Stimulated activated CD4-positive, alpha-beta T cell treated with anti-CD3 and anti-CD28 coated beads, Interleukin-2, amount 100 ng/mL, for 4 hours (primary cell): ENCODE data around the gene RNF19B.
"Not testable (repeated sequence)": the region's sequence is repeated elsewhere in the genome, so short reads cannot be mapped to it uniquely, and the experiment has no call there.

Source experiments
- DNase-seq: peaks from one replicate; pipeline ENCODE4 v3.0.0-alpha.2; 2020; ENCODE audit warnings: low read depth

Gene RNF19B, protein sequence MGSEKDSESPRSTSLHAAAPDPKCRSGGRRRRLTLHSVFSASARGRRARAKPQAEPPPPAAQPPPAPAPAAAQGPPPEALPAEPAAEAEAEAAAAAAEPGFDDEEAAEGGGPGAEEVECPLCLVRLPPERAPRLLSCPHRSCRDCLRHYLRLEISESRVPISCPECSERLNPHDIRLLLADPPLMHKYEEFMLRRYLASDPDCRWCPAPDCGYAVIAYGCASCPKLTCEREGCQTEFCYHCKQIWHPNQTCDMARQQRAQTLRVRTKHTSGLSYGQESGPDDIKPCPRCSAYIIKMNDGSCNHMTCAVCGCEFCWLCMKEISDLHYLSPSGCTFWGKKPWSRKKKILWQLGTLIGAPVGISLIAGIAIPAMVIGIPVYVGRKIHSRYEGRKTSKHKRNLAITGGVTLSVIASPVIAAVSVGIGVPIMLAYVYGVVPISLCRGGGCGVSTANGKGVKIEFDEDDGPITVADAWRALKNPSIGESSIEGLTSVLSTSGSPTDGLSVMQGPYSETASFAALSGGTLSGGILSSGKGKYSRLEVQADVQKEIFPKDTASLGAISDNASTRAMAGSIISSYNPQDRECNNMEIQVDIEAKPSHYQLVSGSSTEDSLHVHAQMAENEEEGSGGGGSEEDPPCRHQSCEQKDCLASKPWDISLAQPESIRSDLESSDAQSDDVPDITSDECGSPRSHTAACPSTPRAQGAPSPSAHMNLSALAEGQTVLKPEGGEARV

DNA sequence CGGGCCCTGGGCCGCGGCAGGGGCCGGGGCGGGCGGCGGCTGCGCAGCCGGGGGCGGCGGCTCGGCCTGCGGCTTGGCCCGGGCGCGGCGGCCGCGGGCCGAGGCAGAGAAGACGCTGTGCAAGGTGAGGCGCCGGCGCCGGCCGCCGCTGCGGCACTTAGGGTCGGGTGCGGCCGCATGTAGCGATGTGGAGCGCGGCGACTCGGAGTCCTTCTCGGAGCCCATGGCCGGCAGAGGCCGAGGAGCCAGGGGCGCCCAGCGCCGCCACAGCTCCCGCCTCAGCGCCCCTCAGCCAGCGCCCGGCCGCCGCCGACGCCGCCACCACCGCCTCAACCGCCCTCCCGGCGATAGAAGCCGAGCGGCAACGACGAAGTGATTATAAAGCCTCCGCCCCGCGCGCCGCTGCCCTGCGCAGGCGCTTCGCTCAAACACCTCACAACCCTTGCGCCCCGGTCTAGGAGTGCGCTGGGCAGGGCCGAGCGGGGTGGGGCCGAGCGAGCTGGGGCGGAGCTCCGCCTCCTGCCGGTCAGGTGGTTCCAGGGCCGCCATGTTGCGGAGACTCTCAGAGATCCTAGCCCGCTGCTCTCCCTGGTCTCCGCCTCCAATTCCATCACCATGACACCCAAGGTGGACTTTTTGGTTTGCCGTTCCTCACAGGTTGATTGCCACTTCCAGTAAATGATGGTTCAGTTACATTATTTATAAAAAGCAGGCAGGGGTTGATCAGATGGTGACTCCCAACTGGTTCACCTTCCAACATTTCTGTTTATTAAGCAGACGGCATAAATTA is at the start of gene RNF19B:
Gene RNF19B (minus strand): TSS at position 349 of the 790 bp plus-strand sequence. CDS start 124 bp downstream, at position 225.
- peak; percentile 92 for DNase-seq

DNA sequence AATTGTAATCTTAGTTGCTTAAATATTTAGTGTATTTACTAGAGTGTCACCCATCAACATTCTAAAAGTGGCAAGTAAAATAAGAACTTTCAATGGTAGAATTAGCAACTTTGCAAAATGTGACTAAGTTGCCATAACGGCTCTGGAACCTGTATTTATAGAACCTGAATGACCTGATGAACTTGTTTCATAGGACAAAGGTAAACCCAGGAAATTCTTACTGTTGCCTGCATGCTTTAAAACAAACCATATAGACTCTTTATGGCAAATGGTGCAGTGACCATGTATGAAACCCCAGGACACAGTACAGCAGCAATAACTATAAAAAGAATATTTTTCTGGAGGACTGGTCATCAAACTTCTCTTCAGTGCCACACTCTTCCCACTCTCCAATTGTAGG is 49.2 kb upstream of the RNF19B start:
- no peak for DNase-seq

DNA sequence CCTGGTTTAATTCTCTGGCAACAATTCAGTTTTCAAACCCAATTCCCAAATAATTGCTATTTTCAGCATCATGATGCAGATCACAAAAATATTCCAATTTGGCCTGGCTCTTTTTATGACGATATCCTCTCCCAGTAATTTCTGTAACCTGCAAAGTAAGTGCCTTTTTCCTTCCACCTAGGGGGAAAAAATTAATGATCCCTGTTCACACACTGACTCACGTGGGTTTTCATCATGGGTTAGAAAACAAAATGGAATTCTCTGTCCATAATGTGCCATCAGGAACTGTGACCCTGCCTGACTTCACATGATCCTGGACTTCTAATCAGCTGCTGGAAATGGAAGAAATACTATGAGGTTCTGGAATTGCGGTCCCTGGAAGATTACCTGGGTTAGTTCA is 47.6 kb upstream of the RNF19B start:
- DNase-seq: no peak

DNA sequence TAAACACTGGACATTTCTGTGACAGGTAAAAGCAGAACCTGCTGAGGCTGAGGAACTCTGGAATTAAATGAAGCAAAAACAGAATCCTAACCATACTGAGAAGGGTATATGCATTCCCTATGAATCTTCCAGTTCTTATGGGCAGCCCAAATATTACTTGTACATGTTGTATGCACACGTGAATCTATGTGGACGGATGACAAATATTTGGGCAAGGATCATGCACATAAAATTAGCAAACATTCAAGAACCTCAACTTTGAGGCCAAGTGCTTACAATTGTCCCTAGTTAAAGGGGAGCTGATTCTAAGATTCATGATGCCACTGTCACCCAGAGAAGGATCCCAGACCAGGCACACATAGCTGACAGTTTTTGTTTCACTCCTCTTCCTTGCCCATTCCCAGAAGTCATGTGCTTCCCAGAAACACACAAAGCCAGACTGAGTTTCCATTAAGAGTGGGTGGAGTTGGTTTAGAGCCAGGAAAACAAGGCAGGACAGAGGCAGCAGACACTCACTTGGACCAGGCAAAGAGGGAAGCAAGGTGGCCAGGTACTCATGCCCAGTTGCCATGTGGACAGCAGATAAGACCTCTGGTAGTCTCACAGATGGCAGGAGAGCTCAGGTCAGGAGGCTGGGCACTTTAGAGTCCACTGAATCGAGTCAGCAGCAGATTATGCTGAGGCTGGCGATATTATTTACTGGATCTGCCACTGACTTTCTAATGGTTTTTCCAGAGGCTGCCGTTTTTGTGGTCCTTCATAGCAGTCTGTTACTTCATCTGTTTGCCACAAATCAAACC is 46.5 kb upstream of the RNF19B start:
- no peak for DNase-seq

DNA sequence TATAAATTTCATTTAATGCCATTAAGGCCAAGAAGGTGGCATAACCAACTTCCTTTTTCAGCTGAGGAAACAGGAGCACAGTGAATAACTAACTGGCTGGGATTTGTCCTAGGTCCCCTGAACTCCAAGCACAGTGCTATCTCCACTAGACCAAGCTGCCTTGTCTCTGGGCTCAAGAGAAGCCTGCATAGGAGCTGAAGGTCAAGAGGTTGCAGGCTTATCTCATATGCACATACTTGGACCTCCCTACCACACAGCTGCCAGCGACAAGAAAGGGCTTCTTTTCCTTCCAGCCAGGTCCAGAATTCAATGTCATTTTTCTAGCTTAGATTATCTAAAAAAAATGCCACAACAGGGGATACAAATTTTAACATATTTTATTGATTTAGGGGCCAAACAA is 45.0 kb upstream of the RNF19B start:
- no peak for DNase-seq

DNA sequence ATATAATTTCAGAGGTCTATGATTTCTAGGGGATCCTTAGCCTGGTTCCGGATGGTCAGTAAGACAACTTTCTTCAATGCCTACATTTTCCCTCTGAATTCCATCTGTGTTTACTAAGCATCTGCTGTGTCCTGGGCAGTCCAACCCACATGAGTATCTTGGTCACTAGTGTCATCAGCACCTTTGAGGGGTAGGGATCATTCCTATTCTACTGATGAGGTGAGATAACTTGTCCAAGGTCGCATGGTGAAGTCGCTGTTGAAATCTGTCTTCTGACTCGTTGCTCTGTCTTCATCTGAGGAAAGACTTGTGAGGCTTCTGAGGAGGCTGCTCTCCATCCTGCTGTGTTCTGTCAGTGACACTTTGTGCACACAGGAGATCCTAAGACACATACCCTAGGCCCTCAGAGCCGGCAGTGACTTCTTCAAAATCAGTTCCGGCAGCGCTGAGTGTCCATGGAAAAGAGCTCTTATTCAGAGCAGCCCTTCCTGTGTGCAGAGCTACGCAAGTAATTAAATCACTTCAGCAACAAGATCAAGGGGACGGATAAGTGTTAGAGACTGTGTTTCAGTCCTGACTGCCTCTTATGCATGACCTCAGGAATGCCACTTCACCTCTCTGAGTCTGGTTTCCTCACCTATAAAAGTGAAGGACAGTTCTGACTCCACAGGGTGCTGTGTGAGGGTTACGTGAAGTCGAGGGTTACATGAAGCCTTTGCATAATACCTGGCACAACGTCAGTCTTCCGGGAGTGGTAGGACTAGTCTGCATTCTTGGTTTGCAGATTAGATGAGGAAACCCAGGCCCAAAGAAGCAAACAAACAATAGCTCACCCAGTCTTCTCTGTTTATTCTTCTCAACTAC is 43.7 kb upstream of the RNF19B start:
- no peak for DNase-seq

DNA sequence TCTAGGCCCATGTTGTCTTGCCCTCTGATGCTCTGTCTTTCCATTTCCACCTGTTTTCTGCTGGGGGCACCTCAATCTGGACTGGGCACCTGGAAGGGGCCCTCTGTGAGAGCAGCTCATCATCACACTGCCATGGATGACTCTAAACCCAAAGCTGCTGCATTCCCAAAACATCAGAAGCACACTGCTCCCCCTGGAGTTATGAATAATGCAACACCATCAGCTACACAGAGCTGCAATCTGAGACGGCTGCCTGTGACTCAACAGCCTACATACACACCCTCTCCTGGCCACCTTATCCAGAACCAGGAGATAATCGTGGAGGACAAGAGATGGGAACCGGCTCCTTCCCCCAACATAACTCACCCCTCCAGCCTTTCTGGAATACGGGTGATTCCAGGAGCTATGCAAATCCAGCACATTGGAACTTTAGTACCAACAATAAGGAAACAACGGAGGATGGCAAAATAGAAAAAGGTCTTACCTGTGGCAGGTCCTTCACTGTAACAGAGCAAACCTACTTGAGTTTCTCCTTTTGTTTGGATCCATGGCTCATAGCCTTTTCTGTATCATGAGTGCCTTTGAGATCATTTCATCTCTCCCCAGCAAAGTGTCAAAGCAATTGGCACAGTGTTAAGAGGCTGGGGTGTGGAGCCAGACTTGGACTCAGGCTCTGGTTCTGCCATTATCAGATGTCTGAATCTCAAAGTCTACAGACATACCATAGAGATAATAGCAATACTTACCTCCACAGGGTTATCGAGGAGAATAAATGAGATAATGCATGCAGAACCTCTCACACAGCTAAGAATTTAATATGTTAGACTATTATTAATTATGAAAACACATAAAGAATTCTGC is 42.8 kb upstream of the RNF19B start:
- no peak for DNase-seq

DNA sequence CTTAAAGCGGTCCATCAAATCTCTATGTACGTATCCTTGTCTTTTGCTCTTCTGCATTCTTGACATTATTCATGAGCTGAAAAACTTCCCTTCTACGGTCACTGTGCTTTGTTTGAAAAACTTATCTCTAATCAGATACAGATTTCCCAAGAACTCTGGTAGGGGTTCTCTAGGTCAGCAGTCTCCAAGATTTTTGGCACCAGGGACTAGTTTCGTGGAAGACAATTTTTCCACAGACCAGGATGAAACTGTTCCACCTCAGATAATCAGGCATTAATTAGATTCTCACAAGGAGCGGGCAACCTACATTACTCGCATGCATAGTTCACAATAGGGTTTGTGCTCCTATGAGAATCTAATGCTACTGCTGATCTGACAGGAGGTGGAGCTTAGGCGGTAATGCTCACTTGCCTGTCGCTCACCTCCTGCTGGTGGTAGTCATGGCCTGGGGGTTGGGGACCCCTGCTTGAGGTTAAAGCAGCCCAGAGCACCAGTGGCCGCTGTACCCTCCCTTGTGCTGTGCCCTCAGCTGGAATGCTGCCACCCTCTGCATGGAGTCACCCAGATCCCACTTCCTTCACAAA is 41.3 kb upstream of the RNF19B start:
- DNase-seq: no peak

DNA sequence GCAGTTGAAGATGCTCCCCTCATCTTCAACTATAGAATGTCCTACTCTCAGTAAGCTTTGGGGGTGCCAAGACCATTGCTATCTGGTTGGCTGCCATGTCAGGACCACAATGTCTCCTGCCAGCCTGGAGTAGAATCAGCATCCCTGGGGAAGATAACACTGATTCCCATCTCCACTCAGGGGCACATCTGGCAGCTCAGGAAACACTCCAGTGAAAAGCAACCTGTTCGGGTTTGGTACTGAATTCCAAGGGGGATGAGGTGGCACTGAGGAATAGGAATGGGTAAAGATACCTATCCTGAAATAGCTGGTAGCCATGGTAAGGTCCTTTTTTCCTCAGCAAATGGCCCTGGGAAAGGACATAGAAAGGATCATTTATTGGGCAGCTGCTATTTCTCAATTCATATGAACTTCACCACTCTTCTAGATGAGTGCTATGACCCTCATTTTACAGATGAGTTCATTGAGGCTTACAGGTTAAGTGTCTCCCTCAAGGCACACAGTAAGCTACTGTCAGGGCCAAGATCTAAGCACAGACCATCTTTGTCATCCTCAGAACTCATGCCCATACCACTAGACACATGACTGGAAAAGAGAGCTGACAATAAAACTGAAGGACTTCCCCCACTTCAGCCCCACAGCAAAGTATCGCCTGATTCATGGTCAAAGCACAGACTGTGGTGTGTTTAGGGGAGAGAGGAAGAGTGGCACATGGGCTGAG is 40.7 kb upstream of the RNF19B start:
- no peak for DNase-seq

DNA sequence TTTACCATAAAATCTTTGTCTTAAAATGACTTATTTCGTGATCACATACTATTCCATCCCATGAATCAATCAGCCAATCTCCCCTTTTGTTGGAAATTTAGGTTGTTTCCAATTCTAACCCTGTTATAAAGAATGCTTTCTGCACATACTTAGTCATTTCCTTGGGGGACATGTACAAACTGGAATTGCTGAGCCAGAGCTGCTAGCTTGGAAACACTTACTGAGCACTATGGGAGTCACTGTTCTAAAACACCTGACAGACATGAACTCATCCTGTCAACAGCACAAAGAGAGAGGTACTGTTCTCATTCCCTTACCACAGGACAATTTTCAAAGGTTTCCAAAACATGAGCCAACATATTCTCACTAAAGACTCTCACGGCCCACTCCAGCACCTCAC is 40.0 kb upstream of the RNF19B start:
- no peak for DNase-seq

DNA sequence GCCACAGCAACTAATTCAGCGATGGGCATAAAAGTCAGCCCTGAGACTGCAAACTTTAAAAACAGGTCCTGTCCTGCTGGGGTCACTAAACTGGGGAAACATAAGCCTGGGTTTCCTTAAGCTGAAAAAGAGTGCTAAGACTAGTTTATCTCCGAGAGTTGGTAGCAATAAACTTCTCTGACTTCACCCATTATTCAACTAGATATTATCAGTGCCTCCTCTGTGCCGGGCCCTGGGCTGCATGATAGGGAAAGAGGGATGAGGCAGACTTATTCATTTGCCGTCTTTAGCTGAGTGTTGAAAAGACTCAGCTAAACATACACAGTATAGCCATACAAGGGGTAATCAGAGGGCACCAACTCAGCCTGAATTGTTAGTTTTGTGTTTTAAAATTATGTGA is 39.0 kb upstream of the RNF19B start:
- no peak for DNase-seq

DNA sequence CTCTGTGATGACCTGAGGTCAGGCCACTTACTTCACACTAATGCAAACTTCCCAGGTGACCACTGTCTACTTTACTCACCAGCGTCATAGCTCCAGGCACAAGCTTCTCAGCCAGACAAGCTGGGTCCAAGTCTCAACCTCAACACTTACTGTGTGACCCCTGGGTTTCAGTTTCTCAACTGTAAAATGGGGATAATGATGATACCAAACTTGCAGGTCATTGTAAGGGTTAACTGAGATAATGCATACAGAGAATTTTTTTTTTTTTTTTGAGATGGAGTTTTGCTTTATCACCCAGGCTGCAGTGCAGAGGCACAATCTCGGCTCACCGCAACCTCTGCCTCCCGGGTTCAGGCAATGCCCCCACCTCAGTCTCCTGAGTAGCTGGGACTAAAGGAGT is 37.4 kb upstream of the RNF19B start:
- DNase-seq: no peak

DNA sequence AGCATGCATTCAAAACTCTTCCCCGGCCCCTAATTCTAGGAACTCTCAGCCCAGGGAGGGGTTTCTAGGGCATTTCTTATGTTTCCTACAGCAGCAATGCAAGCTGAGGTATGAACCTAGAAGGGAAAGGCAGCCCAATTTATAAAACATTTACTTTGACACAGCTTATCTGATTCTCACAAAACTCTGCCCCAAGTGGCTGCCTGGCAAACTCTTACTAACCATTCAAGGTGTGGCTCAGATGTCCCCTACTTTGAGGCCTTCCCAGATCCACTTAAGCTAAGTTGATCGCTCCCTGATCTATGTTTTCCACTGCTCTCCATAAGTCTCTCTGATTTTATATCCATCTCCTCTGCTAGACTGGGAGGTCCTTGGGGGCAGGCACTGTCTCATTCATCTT is 36.7 kb upstream of the RNF19B start:
- DNase-seq: no peak

DNA sequence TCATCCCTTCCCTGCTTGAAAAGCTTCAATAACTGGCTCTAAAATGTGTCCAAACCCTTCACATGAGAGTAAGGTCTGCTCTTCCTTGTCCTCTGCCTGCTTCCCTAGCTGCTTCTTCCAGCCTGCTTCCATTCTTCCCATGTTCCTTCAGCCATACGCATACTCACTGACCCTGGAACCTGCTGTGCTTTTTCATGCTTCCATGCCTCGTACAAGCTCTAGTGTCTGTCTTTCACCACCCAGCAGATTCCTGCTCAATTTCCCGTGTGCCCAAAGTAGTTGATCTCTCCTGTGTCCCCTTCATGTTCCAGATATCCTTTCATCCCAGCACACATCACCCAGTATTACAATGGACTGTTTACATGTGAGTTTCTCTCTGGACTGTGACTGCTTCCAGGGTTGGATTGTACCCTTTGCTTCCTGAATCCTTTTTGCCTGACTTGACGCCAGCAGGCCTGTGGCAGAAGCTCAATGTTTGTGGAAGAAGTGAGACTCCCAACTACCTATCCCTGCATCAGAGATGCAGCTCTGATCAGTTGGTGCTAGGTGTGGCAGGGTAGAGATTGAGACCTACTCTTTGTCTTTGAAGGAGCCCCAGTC is 35.9 kb upstream of the RNF19B start:
- DNase-seq: no peak

DNA sequence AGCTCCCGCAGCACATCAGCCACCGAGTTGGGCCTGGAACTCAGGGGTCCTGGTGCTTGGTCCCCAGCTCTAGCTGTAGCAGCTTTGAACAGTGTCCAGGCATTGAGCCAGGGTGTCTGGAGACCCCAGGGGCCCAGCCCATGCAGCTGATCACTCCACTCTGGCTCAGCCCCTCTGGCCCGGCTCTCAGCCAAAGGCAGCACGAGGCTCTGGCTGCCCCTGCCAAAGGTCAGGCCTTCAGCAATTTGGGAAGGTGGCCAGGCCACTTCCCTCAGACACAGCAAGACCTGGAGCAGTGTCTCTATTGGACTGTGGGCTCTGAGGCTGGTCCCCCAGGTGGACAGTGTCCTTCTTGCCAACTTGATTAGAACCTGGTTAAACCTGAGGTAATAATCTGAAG is 34.4 kb upstream of the RNF19B start:
- DNase-seq: no peak

DNA sequence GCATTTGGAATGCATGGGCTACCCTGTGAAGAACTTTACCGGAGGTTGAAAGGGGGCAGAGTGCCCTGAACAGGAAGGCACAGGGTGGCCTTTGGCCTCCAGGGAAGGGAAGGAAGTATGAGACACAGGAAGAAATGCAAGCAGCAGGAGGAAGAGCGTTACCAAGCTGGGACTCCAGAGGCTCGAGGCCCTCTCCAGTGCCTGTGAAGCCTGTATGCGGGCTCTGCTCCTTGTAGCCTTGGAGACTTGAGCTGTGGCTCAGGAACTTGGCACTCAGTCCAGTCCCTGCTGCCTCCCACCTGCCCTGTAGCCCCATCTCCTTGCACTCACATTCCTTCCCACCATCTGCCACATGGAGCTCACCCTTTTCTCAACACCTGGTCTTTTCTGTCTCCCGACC is 33.5 kb upstream of the RNF19B start:
- no peak for DNase-seq

DNA sequence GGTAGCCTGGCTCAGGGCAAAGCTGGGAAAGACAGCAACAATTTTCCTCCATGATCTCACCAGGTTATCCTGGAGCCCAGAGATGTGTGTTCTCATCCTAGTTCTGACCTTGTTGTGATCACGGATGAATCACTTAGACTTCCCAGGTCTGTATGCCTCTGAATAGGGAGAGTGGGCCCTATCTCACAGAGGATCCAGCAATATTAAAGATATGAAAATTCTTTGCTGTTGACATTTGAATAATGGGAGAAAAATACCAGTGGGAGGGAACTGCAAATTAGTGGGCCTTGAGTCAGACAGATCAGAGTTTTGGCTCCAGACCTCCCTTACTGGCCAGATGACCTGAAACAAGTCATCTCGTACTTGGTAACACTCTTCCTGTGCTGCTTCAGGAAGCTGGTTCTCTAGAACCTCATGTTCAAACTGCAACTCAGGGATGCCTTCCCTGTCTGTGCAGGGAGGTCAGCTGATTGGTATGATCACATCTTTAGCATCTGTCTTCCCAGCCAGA is 32.8 kb upstream of the RNF19B start:
- no peak for DNase-seq

DNA sequence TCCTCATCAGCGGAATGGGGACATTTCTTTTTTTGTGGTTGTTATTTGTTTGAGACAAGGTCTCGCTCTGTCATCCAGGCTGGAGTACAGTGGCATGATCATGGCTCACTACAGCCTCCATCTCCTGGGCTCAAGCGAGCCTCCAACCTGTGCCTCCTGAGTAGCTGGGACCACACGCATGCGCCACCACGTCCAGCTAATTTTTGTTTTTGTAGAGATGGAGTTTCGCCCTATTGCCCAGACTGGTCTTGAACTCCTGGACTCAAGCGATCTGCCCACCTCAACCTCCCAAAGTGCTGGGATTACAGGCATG is 28.7 kb upstream of the RNF19B start:
- not testable (repeated sequence) for DNase-seq
